GM12875 (cell line): ENCODE data around the gene JPH2.

ENCODE experiments used
- H3K4me3 ChIP-seq: one replicate; pipeline ENCODE4 v1.5.1; 2011; ENCODE audit warnings: low read depth, low read length, control low read depth
- TF ChIP-seq, protein P1 (sequence below): IDR thresholded peaks from 2 replicates; pipeline ENCODE4 v1.5.1; 2011; ENCODE audit warnings: low read depth, mild to moderate bottlenecking, control low read depth, inconsistent platforms, low read length, moderate library complexity, borderline replicate concordance; ENCODE audit not compliant: insufficient read depth

The JPH2 gene

GRCh38 chr20:44176833-44177534 is 10.0 kb downstream of the JPH2 start:
- TF ChIP-seq, protein P1, sequence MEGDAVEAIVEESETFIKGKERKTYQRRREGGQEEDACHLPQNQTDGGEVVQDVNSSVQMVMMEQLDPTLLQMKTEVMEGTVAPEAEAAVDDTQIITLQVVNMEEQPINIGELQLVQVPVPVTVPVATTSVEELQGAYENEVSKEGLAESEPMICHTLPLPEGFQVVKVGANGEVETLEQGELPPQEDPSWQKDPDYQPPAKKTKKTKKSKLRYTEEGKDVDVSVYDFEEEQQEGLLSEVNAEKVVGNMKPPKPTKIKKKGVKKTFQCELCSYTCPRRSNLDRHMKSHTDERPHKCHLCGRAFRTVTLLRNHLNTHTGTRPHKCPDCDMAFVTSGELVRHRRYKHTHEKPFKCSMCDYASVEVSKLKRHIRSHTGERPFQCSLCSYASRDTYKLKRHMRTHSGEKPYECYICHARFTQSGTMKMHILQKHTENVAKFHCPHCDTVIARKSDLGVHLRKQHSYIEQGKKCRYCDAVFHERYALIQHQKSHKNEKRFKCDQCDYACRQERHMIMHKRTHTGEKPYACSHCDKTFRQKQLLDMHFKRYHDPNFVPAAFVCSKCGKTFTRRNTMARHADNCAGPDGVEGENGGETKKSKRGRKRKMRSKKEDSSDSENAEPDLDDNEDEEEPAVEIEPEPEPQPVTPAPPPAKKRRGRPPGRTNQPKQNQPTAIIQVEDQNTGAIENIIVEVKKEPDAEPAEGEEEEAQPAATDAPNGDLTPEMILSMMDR, result no peak
- H3K4me3 ChIP-seq, result no peak overlapping the region

DNA sequence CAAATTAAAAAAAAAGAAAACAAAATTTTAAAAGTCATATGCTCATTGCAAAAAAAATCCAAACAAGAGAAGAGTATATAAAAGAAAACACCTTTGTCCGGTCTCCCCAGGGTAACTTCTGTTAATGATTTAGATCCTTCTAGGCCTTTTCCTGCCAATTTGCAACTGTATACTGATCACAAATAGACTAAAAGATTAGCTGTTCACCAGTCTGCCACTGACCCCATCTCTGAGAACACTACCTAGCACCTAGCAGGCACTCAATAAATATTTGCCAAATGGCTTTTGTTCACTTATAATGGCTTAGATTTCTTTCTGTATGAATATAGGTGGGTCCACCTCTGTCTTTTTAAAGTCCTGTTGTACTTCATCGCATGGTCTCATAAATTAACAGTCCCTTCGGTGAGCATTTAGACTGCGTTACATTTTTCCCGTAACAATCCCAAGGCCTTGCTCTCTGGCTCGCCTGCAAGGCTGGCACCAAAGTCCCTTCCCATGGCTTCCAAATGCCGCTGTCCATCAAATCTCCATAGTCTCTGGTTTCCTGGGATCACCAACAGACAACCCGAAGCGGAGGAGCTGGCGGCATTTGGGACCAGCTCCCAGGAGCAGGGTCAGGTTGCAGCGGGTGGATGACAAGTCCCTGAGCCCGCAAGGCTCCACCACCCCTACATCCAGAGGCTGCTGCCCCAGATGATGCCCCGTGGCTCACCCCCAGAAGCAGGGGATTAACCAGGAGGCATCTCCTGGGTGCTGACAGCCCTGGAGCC is 11.8 kb downstream of the JPH2 start:
- no peak overlapping the region for H3K4me3 ChIP-seq
- TF ChIP-seq, protein P1, result no peak

DNA sequence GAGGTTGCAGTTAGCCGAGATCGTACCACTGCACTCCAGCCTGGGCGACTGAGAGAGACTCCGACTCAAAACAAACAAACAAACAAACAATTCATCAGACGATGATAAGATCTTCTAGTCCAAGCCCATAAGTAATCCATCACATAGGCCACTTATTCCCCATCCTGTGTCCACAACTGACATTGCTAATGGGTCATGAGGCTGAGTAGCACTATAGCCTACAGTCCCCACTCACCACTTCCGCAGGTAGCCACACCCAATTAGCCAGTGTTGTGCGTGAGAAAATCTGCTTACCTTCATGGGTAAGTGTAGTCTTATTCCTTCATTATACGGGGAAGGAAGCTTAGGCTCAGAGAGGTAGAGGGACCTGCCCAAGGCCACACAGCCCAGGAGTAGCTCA is 13.1 kb downstream of the JPH2 start:
- TF ChIP-seq, protein P1, result no peak
- no peak overlapping the region for H3K4me3 ChIP-seq

- H3K4me3 ChIP-seq, result no peak overlapping the region
- TF ChIP-seq, protein P1, result no peak
Measured at GRCh38 chr20:44173116-44173515, 13.9 kb downstream of the JPH2 start.

DNA sequence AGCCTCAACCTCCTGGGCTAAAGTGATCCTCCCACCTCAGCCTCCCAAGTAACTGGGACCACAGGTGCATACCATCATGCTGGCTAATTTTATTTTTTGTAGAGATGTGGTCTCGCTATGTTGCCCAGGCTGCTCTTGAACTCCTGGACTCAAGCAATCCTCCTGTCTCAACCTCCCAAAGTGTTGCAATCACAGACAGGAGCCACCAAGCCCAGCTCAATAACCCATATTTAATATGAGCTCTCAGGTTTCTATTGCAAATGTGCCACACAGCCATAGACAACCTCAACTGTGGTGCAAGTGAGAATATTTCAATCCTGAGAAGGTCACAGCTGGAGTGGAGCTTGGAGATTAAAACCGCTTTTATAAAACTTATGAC is 14.4 kb downstream of the JPH2 start:
- no peak overlapping the region for H3K4me3 ChIP-seq
- TF ChIP-seq, protein P1, result no peak

DNA sequence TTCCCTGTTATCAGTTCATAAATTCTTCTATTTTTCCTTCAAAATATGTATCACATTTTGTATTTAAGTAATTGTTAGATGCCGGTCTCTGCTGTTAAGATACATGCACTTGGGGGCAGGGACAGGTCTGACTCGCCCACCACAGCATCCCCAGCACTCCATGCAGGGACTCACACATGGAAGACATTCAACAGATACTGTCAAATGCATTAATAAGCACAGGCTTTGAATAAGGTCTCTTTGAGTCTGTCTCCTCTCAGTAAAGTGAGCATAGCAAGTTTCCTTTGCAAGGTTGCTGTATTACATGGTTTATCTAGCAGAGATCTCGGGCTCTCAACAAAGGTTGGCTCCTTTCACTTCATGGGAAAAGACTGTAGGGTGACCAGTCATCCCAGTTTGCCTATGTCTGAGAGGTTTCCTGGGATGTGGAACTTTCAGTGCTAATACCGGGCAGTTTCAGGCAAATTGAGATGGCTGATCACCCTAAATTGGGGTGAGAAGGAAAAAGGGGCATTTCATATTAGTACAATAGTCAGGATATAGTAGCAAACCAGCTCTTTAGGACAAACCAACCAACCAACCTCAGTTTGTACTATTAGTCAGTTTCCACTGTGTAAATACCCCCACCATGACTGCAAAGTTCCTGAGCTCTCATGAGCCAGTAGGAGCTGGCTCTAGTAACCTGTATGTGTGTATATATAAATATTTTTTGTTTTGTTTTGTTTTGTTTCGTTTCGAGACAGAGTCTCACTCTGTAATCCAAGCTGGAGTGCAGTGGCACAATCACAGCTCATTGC is 15.0 kb downstream of the JPH2 start:
- TF ChIP-seq, protein P1, result no peak
- no peak overlapping the region for H3K4me3 ChIP-seq
